ENCODE data around the gene CLIC4.
"Not testable (repeated sequence)": the region's sequence is repeated elsewhere in the genome, so short reads cannot be mapped to it uniquely, and the experiment has no call there.

The CLIC4 gene

GRCh38 chr1:24704411-24705259 is 40.6 kb upstream of the CLIC4 start:
- TF ChIP-seq CTCF (IDR thresholded peaks at IDR 0.05; ENCODE audit: low read depth, low read length), result no peak
- DNase-seq (ENCODE audit: extremely low read depth, low read depth), result no peak

GRCh38 chr1:24705260-24706073 is 39.8 kb upstream of the CLIC4 start:
- DNase-seq (ENCODE audit: extremely low read depth, low read depth), result peak; percentile 31
- TF ChIP-seq CTCF (IDR thresholded peaks at IDR 0.05; ENCODE audit: low read depth, low read length), result no peak

- not testable (repeated sequence) for DNase-seq (ENCODE audit: extremely low read depth, low read depth)
Observed at GRCh38 chr1:24706074-24706389, 39.2 kb upstream of the CLIC4 start.

- DNase-seq (ENCODE audit: extremely low read depth, low read depth), result no peak
- TF ChIP-seq CTCF (IDR thresholded peaks at IDR 0.05; ENCODE audit: low read depth, low read length), result no peak
Observed at GRCh38 chr1:24707687-24708086, 37.6 kb upstream of the CLIC4 start.

GRCh38 chr1:24708938-24709337 is 36.3 kb upstream of the CLIC4 start:
- no peak for DNase-seq (ENCODE audit: extremely low read depth, low read depth)
- TF ChIP-seq CTCF (IDR thresholded peaks at IDR 0.05; ENCODE audit: low read depth, low read length), result no peak

GRCh38 chr1:24709791-24710441 is 35.3 kb upstream of the CLIC4 start:
- no peak for TF ChIP-seq CTCF (IDR thresholded peaks at IDR 0.05; ENCODE audit: low read depth, low read length)
- no peak for DNase-seq (ENCODE audit: extremely low read depth, low read depth)

- no peak for TF ChIP-seq CTCF (IDR thresholded peaks at IDR 0.05; ENCODE audit: low read depth, low read length)
Observed at GRCh38 chr1:24711329-24711728, 33.9 kb upstream of the CLIC4 start.

More at GRCh38 chr1:24711329-24711728, 33.9 kb upstream of the CLIC4 start:
- no peak for DNase-seq (ENCODE audit: extremely low read depth, low read depth)

Data from AG09319 (cell line).